IMR-90 (cell line): Measurements from ENCODE around the gene CCDC71. TPM values are rescaled to one million over a fixed set of nuclear protein-coding genes. Genes with fewer than 3 reads are reported as not detected.

Experiments used
- ATAC-seq: fragments of 200-7000 bp; cut with Tn5 transposase; 2 replicates; pipeline ENCODE4 v1.9.1; 2020; ENCODE audit warnings: low read depth, mild to moderate bottlenecking, moderate library complexity
- BruUV-seq: library from RNA; stranded (reverse); fragments of 400-500 nt; replicated peaks from 2 replicates; lab custom pipeline; 2021; lab: Mats Ljungman, UMichigan
- CTCF ChIA-PET: fragments of 300-600 bp; formaldehyde crosslinking; extraction: SDS; loops from one replicate; lab custom pipeline; 2021; ENCODE audit warnings: antibody characterized with exemption; lab: Yijun Ruan, JAX
- POLR2A ChIA-PET: fragments of 300-600 bp; sonication (Branson Sonifier 250); formaldehyde crosslinking; loops from one replicate; lab custom pipeline; 2022; ENCODE audit warnings: antibody characterized with exemption; ENCODE audit not compliant: unreplicated experiment; lab: Charles Lee
- DNase-seq: peaks from one replicate; pipeline ENCODE4 v3.0.0; 2013
- H2AFZ ChIP-seq: replicated peaks from 2 replicates; pipeline ENCODE3; 2013; ENCODE audit warnings: low read length, mild to moderate bottlenecking; ENCODE audit not compliant: poor library complexity
- H2AK5ac ChIP-seq: 2 replicates; pipeline ENCODE4 v1.6.1; 2013; ENCODE audit warnings: low read depth, low read length, inconsistent platforms
- H2AK9ac ChIP-seq: replicated peaks from 2 replicates; pipeline ENCODE3; 2013; ENCODE audit warnings: mild to moderate bottlenecking, low read depth, low read length, moderate library complexity; ENCODE audit not compliant: poor library complexity
- H2BK120ac ChIP-seq: 2 replicates; pipeline ENCODE4 v1.6.1; 2013; ENCODE audit warnings: low read depth, low read length, inconsistent platforms
- H2BK15ac ChIP-seq: 3 replicates; pipeline ENCODE4 v1.6.1; 2013; ENCODE audit warnings: low read depth, low read length, inconsistent platforms
- H2BK20ac ChIP-seq: 2 replicates; pipeline ENCODE4 v1.6.1; 2013; ENCODE audit warnings: low read depth, mild to moderate bottlenecking, inconsistent platforms, low read length, moderate library complexity
- H2BK5ac ChIP-seq: 2 replicates; pipeline ENCODE4 v1.6.1; 2013; ENCODE audit warnings: mild to moderate bottlenecking, low read depth, low read length, inconsistent platforms; ENCODE audit not compliant: poor library complexity, severe bottlenecking
- H3K14ac ChIP-seq: replicated peaks from 2 replicates; pipeline ENCODE4 v1.6.1; 2013; ENCODE audit warnings: low read depth, low read length, inconsistent platforms
- H3K18ac ChIP-seq: 2 replicates; pipeline ENCODE4 v1.6.1; 2013; ENCODE audit warnings: low read depth, low read length, control low read depth
- H3K23ac ChIP-seq: 2 replicates; pipeline ENCODE4 v1.6.1; 2013; ENCODE audit warnings: low read depth, low read length, inconsistent platforms
- H3K27ac ChIP-seq: 2 replicates; pipeline ENCODE4 v1.5.1; 2013; ENCODE audit warnings: mild to moderate bottlenecking, control low read depth, low read length; ENCODE audit not compliant: insufficient read depth
- H3K27me3 ChIP-seq: 2 replicates; pipeline ENCODE4 v1.6.1; 2013; ENCODE audit warnings: low read length; ENCODE audit not compliant: control insufficient read depth, insufficient read depth
- H3K36me3 ChIP-seq: 2 replicates; pipeline ENCODE4 v1.6.1; 2013; ENCODE audit warnings: low read length, mixed read lengths; ENCODE audit not compliant: control insufficient read depth, insufficient read depth
- H3K4ac ChIP-seq: 2 replicates; pipeline ENCODE4 v1.6.1; 2013; ENCODE audit warnings: low read depth, low read length, inconsistent platforms
- H3K4me1 ChIP-seq: 2 replicates; pipeline ENCODE4 v1.6.1; 2013; ENCODE audit warnings: low read length, mixed read lengths; ENCODE audit not compliant: control insufficient read depth, insufficient read depth
- H3K4me2 ChIP-seq: 2 replicates; pipeline ENCODE4 v1.6.1; 2013; ENCODE audit warnings: low read depth, mild to moderate bottlenecking, control low read depth, low read length, moderate library complexity
- H3K4me3 ChIP-seq: 2 replicates; pipeline ENCODE4 v1.5.1; 2013; ENCODE audit warnings: low read depth, mild to moderate bottlenecking, control low read depth, low read length, moderate library complexity; ENCODE audit not compliant: insufficient read depth
- H3K56ac ChIP-seq: 2 replicates; pipeline ENCODE4 v1.6.1; 2013; ENCODE audit warnings: low read length, inconsistent platforms; ENCODE audit not compliant: insufficient read depth; ENCODE audit errors: extremely low read depth
- H3K79me1 ChIP-seq, 2 experiments: 2 replicates each; pipeline ENCODE4 v1.6.1; 2013; ENCODE audit warnings: low read length in 2 of 2, inconsistent platforms in 1 of 2, low read depth in 1 of 2
- H3K9ac ChIP-seq: 2 replicates; pipeline ENCODE4 v1.6.1; 2013; ENCODE audit warnings: low read depth, low read length, control low read depth
- H3K9me1 ChIP-seq: 2 replicates; pipeline ENCODE4 v1.6.1; 2013; ENCODE audit warnings: low read length, inconsistent platforms; ENCODE audit not compliant: insufficient read depth
- H3K9me3 ChIP-seq: 2 replicates; pipeline ENCODE4 v1.6.1; 2013; ENCODE audit warnings: low read length; ENCODE audit not compliant: control insufficient read depth, insufficient read depth
- H4K20me1 ChIP-seq: 2 replicates; pipeline ENCODE4 v1.6.1; 2013; ENCODE audit warnings: low read length, inconsistent platforms; ENCODE audit not compliant: insufficient read depth
- H4K5ac ChIP-seq: 2 replicates; pipeline ENCODE4 v1.6.1; 2013; ENCODE audit warnings: mild to moderate bottlenecking, low read depth, low read length, control low read depth
- H4K8ac ChIP-seq, 2 experiments: 2 replicates each; pipeline ENCODE4 v1.6.1; 2013; ENCODE audit warnings: low read depth in 2 of 2, low read length in 2 of 2, control low read depth in 1 of 2, inconsistent platforms in 1 of 2
- H4K91ac ChIP-seq: 2 replicates; pipeline ENCODE4 v1.6.1; 2013; ENCODE audit warnings: low read depth, low read length, inconsistent platforms; ENCODE audit not compliant: insufficient read depth
- BHLHE40 ChIP-seq: fragments of 150-350 bp; IDR thresholded peaks from 2 replicates; pipeline ENCODE4 v1.6.1; 2016; ENCODE audit warnings: mild to moderate bottlenecking, low read depth, low read length
- CEBPB ChIP-seq: IDR thresholded peaks from 2 replicates; pipeline ENCODE4 v1.6.1; 2012; ENCODE audit warnings: low read depth, low read length, improper control_type of control experiment
- CTCF ChIP-seq: conservative IDR thresholded peaks from 2 replicates; pipeline ENCODE4 v1.5.1; 2012; ENCODE audit warnings: mild to moderate bottlenecking, low read depth, low read length, improper control_type of control experiment
- ELK1 ChIP-seq: fragments of 150-350 bp; IDR thresholded peaks from 2 replicates; pipeline ENCODE4 v1.6.1; 2016; ENCODE audit warnings: low read depth, mild to moderate bottlenecking, low read length, moderate library complexity, borderline replicate concordance
- POLR2A ChIP-seq: IDR thresholded peaks from 2 replicates; pipeline ENCODE4 v1.6.1; 2012; ENCODE audit warnings: mild to moderate bottlenecking, low read depth, low read length
- RAD21 ChIP-seq: IDR thresholded peaks from 2 replicates; pipeline ENCODE4 v1.6.1; 2012; ENCODE audit warnings: low read length, improper control_type of control experiment
- RCOR1 ChIP-seq: IDR thresholded peaks from 2 replicates; pipeline ENCODE4 v1.6.1; 2012; ENCODE audit warnings: mild to moderate bottlenecking, low read length, improper control_type of control experiment; ENCODE audit not compliant: insufficient replicate concordance
- RFX5 ChIP-seq: IDR thresholded peaks from 2 replicates; pipeline ENCODE4 v1.8.0; 2012; ENCODE audit warnings: low read depth, mild to moderate bottlenecking, low read length, moderate library complexity
- USF2 ChIP-seq: fragments of 150-350 bp; IDR thresholded peaks from 2 replicates; pipeline ENCODE4 v1.6.1; 2017; ENCODE audit warnings: mild to moderate bottlenecking, antibody characterized with exemption, low read length, low read depth
- WGBS, 2 experiments: methylation state at CpG; one replicate each; pipeline versions ENCODE4 v1.1.5 to v1.1.7; 2013; ENCODE audit warnings: missing lambda C conversion rate in 2 of 2; ENCODE audit not compliant: insufficient read length in 1 of 2; ENCODE audit errors: extremely low coverage in 2 of 2; 5-methylcytosine and 5-hydroxymethylcytosine counted together
- dilution Hi-C: fragments of 300-500 bp; cut with HindIII; formaldehyde crosslinking; loops from one replicate; pipeline ENCODE4 v1.14.3; 2018; ENCODE audit warnings: low sequenced_read_pairs; ENCODE audit not compliant: unreplicated experiment
- in situ Hi-C: fragments of 300-500 bp; cut with MboI; formaldehyde crosslinking; loops from 3 replicates; pipeline ENCODE4 v1.14.3; 2019; ENCODE audit warnings: low sequenced_read_pairs, inconsistent platforms, mixed read lengths
- intact Hi-C: fragments of 100-400 bp; cut with micrococcal nuclease; formaldehyde crosslinking; loops from 2 replicates; pipeline ENCODE4 v1.10.0; 2022
- polyA plus RNA-seq, 3 experiments: library from polyadenylated mRNA; depleted of rRNA; stranded (reverse); fragments of >200 nt; gene quantifications; 2 replicates each; pipeline ENCODE4 v1.2.3, GENCODE V29; 2012; ENCODE audit warnings: low replicate concordance in 1 of 3
- total RNA-seq: library from RNA; depleted of rRNA; stranded (reverse); fragments of >200 nt; gene quantifications from 2 replicates; pipeline ENCODE4 v1.2.3, GENCODE V29; 2012

The CCDC71 gene
- total and polyA plus RNA-seq, 2 of the 4 experiments (the other 2 are of a cell fraction), result 29.4 to 35.9 TPM

GRCh38 chr3:49172551-49173041 is 6.5 kb upstream of the CCDC71 start:
- no peak overlapping the region for H2BK120ac ChIP-seq
- H3K27me3 ChIP-seq, result no peaks in the 10 kb centered on the region
- peak overlapping the region; percentile 8; the same call in 1 of the 2 replicates for H3K9ac ChIP-seq
- intact Hi-C loops, result loop anchor here (5.0 kb wide), 1 partner anchor 125 kb away; no protein-coding TSS in a partner anchor
- no peak overlapping the region for H3K56ac ChIP-seq
- peak overlapping the region; percentile 48 for H3K4ac ChIP-seq
- peaks cover 23% of the 10 kb centered on the region for H3K4me1 ChIP-seq
- H4K91ac ChIP-seq, result no peak overlapping the region
- dilution Hi-C loops, result no loop called here
- in situ Hi-C loops, result loop anchor here (25.0 kb wide), 1 partner anchor 265 kb away; the partner anchor contains the start of gene NICN1
- peaks cover 17% of the 10 kb centered on the region; the same call in 1 of the 2 replicates for H3K36me3 ChIP-seq
- POLR2A ChIA-PET, result no interaction called here
- peak overlapping the region; percentile 50; the same call in 1 of the 2 replicates for H3K4me3 ChIP-seq
- CTCF ChIA-PET, result no interaction called here
- no peaks in the 10 kb centered on the region for H4K20me1 ChIP-seq
- H2BK5ac ChIP-seq, result peak overlapping the region; percentile 28
- peak overlapping the region; percentile 96 for H2AK9ac ChIP-seq
- peaks cover 24% of the 10 kb centered on the region for H3K9me1 ChIP-seq
- H3K4me2 ChIP-seq, result peak overlapping the region; percentile 81
- no peak overlapping the region for H4K5ac ChIP-seq
- peaks cover 12 to 41% of the 10 kb centered on the region in 2 experiments; a peak in 3 of 4 replicates for H3K79me1 ChIP-seq
- H2AK5ac ChIP-seq, result peak overlapping the region; percentile 58; the same call in 1 of the 2 replicates
- H3K27ac ChIP-seq, result no peak overlapping the region
- ATAC-seq, result no peak
- H3K14ac ChIP-seq, result no peak overlapping the region
- BruUV-seq, result no TSS peak
- H2BK20ac ChIP-seq, result no peak overlapping the region
- no peaks in the 10 kb centered on the region for H3K9me3 ChIP-seq
- H3K23ac ChIP-seq, result 0 out of 2 replicates have a peak overlapping the region, but pooled peaks have one; percentile 16
- no peak overlapping the region for H3K18ac ChIP-seq
- no peak for DNase-seq
- no peak overlapping the region for H2BK15ac ChIP-seq
- H4K8ac ChIP-seq, result no peak overlapping the region
- peak overlapping the region; percentile 69 for H2AFZ ChIP-seq
- TF ChIP-seq CTCF (no peak), POLR2A (no peak), RFX5 (no peak), BHLHE40 (no peak), RCOR1 (no peak), CEBPB (no peak), RAD21 (no peak), USF2 (no peak), ELK1 (no peak)
- 70% methylated on average over 2 of the region's 7 CpGs; no CpG with 5 or more reads in 1 of the 2 experiments for WGBS, 2 experiments
